ENCODE data around the gene THOC6.
"Not testable (repeated sequence)": the region's sequence is repeated elsewhere in the genome, so short reads cannot be mapped to it uniquely, and the experiment has no call there.

Gene THOC6

GRCh38 chr16:3029491-3030221 is 5.8 kb downstream of the THOC6 start:
- peak in 1 of 2 donors; percentile 8 for DNase-seq (ENCODE audit: low read depth in 1 of 2, low spot score in 1 of 2)

DNA sequence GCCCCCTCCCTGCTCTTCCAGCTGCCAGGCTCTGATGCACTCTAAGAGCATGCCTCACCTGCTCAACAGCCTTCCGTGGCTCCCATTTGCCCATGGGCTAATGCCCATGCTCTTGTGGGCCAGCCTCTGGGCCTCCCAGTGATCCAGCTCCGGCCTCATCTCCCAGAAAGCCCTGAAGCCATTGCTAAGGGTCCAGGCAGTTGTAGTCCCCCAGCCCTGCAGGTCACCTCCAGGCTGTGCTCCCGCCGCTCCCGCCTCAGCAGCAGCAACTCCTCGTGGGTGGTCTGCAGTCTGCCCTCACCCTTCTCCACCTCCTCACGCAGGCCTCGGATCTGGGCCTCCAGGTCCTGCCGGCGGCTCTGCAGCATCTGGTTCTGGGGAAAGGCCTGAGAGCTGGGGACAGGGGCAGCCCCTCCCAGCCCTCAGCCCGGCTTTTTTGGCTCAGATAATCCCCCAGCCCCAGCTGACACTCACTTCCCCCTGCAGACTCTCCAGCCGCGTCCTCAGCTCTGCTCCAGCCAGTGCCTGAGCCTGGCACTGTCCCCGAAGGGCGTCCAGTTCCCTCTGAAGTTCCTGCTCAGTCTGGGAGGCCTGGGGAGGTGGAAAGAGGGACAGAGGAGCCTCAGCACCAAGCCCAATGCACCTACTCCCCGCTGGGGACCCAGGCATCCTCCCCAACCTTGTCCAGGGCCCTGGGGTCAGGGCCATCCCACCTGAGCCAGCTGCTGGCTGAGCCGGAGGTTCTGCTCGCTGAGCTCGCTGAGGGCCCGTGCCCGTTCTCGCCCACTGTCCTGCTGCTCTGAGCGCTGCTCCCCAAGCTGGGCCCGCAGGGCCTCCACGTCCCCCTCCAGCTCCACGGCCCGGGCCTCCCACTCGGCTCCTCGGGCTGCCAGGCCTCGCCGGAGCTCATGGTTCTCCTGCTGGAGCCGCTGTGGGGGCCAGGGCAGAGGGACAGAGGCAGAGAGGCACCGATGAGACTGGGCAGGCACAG is 6.7 kb downstream of the THOC6 start:
- DNase-seq (ENCODE audit: low read depth in 1 of 2, low spot score in 1 of 2) = no peak

DNA sequence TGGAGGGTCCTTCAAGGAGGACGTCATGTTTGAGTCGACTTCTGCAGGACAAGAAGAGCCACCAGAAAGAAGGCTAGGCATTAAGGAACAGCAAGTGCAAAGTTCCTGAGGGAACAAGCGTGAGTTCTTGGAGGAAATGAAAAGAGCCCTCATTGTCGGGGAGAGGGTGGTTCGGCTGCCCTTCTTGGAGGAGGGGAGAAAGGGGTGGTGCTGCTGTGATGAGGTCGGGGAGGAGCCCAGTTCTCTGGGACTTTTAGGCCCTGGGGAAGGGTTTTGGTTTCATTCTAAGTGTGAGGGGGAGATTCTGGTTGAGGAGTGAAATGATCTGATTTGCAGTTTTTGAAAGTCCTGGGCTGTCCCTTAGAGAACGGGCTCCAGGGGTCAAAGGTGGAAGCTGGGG is 8.8 kb downstream of the THOC6 start:
- no peak for DNase-seq (ENCODE audit: low read depth in 1 of 2, low spot score in 1 of 2)

DNA sequence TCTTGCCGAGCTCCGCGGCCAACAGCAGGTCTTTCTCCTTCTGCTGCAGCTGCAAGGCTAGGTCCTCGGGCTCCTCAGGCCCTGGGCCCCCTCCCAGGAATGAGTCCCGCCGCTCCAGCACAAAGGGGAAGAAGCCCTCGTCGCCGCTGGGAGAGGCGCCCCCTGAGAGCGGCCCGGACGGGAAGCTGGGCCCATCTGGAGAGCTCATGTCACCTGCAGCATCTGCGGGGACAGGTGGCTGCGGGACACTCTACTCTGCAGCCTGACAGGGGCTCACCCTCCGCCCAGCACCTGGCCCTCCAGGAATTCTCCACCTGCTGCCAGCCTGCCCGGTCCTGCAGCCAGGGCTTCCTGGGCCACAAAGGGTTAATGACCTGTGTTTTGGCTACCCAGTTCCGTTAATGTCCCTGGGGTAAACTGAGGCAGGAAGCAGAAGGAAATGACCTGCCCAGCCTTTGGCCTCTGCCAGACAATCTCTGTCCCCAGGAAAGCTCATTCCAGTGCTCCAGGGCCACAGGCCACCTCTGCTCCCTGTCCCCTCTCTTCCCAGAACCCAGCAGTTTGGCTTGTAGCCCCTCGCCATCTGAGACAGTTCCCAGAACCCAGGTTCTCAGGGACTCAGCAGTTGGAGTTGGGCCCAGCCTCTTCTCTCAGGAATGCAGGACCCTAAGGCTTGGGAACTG is 11.6 kb downstream of the THOC6 start:
- DNase-seq (ENCODE audit: low read depth in 1 of 2, low spot score in 1 of 2) = no peak

- no peak for DNase-seq (ENCODE audit: low read depth in 1 of 2, low spot score in 1 of 2)
Observed at GRCh38 chr16:3035972-3036725, 12.3 kb downstream of the THOC6 start.

GRCh38 chr16:3036726-3037315 is 13.0 kb downstream of the THOC6 start, which contains the start of gene BICDL2:
BICDL2 (minus strand) TSS chr16:3036944; CDS start chr16:3035496, 1,448 bp downstream.
- DNase-seq (ENCODE audit: low read depth in 1 of 2, low spot score in 1 of 2) = no peak

- DNase-seq (ENCODE audit: low read depth in 1 of 2, low spot score in 1 of 2) = no peak
Observed at GRCh38 chr16:3038256-3038655, 14.4 kb downstream of the THOC6 start.

- DNase-seq (ENCODE audit: low read depth in 1 of 2, low spot score in 1 of 2) = no peak
Observed at GRCh38 chr16:3038896-3039295, 15.1 kb downstream of the THOC6 start.

- no peak for DNase-seq (ENCODE audit: low read depth in 1 of 2, low spot score in 1 of 2)
Observed at GRCh38 chr16:3042376-3042775, 18.5 kb downstream of the THOC6 start.

- no peak for DNase-seq (ENCODE audit: low read depth in 1 of 2, low spot score in 1 of 2)
Observed at GRCh38 chr16:3044708-3045107, 20.9 kb downstream of the THOC6 start.

DNA sequence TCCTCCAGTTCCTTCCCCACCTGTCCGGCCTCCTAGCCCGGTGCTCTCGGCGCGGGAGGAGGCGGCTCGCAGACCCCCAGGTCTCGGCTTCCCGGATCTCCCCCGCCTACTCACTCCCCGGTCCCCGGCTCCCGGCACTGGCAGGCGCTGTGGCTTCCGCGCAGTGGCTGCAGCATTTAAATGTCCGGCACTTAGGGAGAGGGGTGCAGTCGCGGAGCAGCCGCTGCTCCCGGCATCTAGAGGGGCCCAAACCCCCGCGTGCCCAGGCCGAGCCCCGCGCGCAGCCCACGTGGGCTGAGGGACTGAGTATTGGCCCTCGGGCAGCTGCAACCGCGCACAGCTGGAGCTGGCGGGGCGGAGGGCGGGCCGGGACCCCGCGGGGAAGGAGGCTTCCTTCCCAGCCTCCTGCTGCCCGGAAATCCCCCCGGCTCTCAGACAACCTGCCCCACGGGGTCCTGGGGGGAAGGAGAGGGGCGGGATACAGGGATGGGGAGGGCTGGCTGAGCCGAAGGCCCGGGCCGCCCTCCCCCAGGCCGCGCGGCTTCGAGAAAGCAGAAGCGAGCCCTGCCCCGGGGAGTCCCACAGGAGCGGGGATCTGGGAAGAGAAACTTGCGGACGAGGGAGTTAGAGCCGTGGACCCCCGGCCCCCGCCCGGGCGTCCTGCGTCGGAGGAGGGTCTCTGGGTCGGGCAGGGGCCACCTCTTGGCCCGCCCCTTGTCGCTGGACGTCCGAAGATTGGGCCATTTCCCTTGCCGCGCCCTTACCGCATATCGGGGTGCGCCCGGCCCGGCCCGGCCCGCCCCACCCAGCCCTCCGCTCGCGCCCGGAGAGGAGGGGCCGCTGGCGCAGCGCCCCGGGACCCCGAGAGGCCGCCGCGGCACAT is 22.2 kb downstream of the THOC6 start, which contains the start of gene MMP25:
TSS of gene MMP25 (plus strand) at position 804 of the 883 bp plus-strand sequence. CDS start 357 bp downstream, outside the sequence.
- no peak for DNase-seq (ENCODE audit: low read depth in 1 of 2, low spot score in 1 of 2)

GRCh38 chr16:3046641-3047386 is 23.0 kb downstream of the THOC6 start:
- no peak for DNase-seq (ENCODE audit: low read depth in 1 of 2, low spot score in 1 of 2)

DNA sequence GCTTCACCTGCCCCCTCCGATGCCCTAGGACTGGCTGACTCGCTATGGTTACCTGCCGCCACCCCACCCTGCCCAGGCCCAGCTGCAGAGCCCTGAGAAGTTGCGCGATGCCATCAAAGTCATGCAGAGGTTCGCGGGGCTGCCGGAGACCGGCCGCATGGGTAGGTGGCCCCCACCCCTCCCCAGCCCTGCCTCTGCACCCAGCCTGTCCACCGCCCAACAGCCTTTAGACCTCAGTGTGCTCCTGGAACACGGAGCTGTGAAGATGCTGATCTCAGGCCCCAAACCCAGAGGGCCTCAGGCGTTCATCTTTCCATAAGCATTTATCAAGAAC is 23.5 kb downstream of the THOC6 start:
- DNase-seq (ENCODE audit: low read depth in 1 of 2, low spot score in 1 of 2) = no peak

GRCh38 chr16:3049921-3050481 is 26.2 kb downstream of the THOC6 start:
- DNase-seq (ENCODE audit: low read depth in 1 of 2, low spot score in 1 of 2) = no peak

DNA sequence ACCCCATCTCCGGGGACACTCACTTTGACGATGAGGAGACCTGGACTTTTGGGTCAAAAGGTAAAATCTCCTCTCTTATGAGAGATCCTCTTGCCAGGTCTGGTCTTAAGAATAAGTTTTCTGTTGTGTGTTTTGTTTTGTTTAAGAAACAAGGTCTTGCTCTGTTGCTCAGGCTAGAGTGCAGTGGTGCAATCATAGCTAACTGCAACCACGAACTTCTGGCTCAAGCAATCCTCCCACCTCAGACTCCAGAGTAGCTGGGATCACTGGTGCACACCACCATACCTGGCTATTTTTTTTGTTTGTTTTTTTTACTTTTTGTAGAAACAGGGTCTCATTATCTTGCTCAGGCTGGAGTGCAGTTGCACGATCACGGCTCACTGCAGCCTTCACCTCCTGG is 26.7 kb downstream of the THOC6 start:
- DNase-seq (ENCODE audit: low read depth in 1 of 2, low spot score in 1 of 2) = no peak

- DNase-seq (ENCODE audit: low read depth in 1 of 2, low spot score in 1 of 2) = no peak
Observed at GRCh38 chr16:3051009-3051408, 27.2 kb downstream of the THOC6 start.

DNA sequence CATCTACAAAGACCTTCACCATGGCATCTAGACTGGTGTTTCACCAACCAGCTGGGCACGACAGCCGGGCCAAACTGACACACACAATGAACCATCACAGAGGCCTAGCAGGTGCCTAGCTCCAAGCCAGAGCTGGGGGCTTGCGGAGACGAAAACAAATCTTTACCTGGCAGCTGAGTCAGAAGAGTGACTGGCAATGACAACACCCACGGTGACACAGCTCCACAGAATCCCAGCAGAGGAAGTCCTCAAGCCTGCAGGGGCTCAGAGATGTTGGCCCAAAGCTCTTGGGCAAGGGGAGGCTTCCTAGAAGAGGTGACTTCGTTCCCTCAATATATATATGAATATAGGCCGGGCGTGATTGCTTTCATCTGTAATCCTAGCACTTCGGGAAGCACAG is 27.7 kb downstream of the THOC6 start:
- DNase-seq (ENCODE audit: low read depth in 1 of 2, low spot score in 1 of 2) = no peak

DNA sequence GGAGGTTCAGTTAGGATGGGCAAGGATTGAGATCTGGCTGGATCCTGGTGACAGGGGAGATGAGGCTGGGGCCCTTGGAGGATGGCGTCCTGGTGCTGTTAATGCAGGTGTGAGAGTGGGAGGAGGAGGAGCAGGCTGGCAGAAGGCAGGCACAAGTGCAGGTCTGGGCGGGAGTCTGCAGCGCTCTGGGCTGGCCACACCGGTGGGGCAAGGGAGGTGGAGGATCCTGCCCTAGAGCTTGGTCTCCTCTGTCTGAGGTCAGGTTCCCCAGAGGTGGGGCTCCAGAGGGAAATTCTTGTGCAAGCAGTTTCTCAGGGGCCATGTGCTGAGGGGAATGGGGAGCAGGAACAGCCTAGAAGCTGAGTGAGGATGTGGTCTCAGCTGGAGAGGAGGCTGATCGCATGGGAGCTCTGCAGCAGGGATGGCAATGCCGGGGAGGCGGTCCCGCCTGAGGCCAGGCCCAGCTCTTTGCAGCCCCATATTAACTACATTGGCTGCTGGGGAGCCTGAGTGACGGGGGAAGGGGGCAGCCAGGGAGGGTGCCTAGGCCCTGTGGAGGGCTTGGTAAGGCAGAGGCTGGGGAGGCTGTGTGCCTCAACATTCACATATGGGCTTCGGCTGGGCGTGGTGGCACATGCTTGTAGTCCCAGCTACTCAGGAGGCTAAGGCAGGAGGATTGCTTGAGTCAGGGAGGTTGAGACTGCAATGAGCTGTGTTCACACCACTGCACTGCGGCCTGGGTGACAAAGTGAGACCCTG is 28.9 kb downstream of the THOC6 start:
- not testable (repeated sequence) for DNase-seq (ENCODE audit: low read depth in 1 of 2, low spot score in 1 of 2)

All from activated CD4-positive, alpha-beta T cell treated with anti-CD3 and anti-CD28 coated beads, Interleukin-2, amount 50 U/mL, for 24 hours (primary cell).